ENCODE results near the gene PAFAH2. TPM values are rescaled to one million over a fixed set of nuclear protein-coding genes. Genes with fewer than 3 reads are reported as not detected.

Gene PAFAH2
- total RNA-seq, 3 donors from 2014 or later (not counting 1 experiment from before 2014, with no cell fraction given): 39.0 to 95.1 (median 68.6) TPM

DNA sequence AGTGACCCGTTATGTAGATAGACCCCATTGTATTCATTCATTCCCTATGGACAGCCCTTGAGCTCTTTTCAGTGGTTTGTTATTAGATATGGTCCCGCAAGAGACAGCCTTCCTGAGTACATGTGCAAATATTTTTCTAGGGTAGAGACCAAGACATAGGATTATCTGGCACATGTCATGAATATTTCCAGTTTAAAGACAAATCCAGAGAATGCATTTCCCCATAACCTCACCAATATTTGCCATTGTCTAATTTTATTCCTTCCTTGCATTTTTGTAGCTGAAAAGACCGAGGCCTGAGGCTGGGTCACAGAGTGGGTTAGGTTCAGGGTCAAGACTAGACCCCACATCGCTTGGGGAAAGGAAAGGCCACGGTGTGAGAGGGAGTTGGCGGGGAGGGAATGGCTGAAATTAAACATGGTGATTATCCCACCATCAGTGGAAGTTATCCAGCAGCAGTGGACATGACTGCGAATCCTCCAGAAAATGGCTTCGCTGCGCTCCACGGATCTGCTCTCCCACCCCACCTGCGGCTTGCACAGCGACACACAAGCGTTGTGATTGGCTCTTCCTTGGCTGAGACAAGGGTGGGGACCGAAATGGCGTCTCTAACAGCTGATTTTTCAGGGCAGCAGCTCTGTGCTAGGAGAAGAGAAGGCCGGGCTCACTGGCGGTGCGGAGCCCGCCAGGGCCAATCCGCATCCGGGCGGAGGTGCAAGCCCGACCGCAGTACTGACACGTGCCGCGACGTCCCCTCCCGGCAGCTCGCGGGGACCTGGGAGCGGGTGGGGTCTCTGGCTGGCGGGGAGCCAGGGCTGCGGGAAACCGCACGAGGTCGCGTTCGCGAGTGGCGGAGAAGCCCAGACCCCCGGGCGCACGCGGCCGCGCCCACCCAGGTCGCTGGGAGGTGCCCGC lies 75.5 kb downstream of the PAFAH2 start:
- Mint-ChIP-seq H3K27ac (peak overlapping the region in 1 of 2 donors; percentile 83), H3K36me3 (no peaks in the 10 kb centered on the region), H3K4me1 (peaks cover 30 to 37% of the 10 kb centered on the region in 2 donors), H3K27me3 (ENCODE audit: low read depth in 2 of 2) (no peaks in the 10 kb centered on the region), H3K9me3 (no peaks in the 10 kb centered on the region), H3K4me3 (peak overlapping the region; percentile 88)
- intact Hi-C loops (cut with micrococcal nuclease): no loop called here
- DNase-seq: peak; percentile 41 to 75
- H3K4me3 ChIP-seq (ENCODE audit: low read length): peak overlapping the region; percentile 44
- H3K9me3 ChIP-seq (ENCODE audit: control insufficient read depth, insufficient read depth, low read length): no peaks in the 10 kb centered on the region
- no peak overlapping the region for H3K27ac ChIP-seq (ENCODE audit: low read length)
- peaks cover 31% of the 10 kb centered on the region for H3K4me1 ChIP-seq (ENCODE audit: control insufficient read depth, insufficient read depth, low read length)
- peaks cover 5% of the 10 kb centered on the region for H3K27me3 ChIP-seq (ENCODE audit: control insufficient read depth, insufficient read depth, low read length)
- 10% methylated on average over 48 of the region's 49 CpGs for WGBS (ENCODE audit: insufficient coverage)
- TF ChIP-seq, protein P1, sequence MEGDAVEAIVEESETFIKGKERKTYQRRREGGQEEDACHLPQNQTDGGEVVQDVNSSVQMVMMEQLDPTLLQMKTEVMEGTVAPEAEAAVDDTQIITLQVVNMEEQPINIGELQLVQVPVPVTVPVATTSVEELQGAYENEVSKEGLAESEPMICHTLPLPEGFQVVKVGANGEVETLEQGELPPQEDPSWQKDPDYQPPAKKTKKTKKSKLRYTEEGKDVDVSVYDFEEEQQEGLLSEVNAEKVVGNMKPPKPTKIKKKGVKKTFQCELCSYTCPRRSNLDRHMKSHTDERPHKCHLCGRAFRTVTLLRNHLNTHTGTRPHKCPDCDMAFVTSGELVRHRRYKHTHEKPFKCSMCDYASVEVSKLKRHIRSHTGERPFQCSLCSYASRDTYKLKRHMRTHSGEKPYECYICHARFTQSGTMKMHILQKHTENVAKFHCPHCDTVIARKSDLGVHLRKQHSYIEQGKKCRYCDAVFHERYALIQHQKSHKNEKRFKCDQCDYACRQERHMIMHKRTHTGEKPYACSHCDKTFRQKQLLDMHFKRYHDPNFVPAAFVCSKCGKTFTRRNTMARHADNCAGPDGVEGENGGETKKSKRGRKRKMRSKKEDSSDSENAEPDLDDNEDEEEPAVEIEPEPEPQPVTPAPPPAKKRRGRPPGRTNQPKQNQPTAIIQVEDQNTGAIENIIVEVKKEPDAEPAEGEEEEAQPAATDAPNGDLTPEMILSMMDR (IDR thresholded peaks at IDR 0.05): no peak
- no peaks in the 10 kb centered on the region for H3K36me3 ChIP-seq (ENCODE audit: control insufficient read depth, insufficient read depth, low read length)
- peak; percentile 74 to 79 (median 75) for ATAC-seq

DNA sequence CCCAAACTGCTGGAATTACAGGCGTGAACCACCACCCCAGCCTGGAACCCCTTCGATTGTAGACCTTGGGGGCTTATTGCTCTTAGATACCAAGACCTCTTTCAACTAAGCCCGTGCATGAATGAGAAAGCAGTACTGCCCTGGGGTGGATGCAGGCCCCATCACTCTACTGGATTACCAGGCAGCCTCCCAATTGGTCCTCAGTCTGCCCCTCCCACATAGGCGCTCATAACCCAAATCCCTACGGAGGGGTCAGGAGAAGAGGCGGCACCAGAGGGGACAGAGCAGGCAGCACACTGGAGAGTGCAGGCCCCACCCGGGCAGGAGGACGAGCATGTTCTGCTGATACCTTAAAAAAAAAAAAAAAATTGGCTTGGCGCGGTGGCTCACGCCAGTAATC lies 79.2 kb downstream of the PAFAH2 start:
- 95% methylated on average over 11 of the region's 11 CpGs for WGBS (ENCODE audit: insufficient coverage)
- no peak for DNase-seq
- H3K4me3 Mint-ChIP-seq: no peak overlapping the region
- intact Hi-C loops (cut with micrococcal nuclease): no loop called here
- peaks cover 30% of the 10 kb centered on the region for H3K4me1 ChIP-seq (ENCODE audit: control insufficient read depth, insufficient read depth, low read length)
- H3K27me3 Mint-ChIP-seq (ENCODE audit: low read depth in 2 of 2): no peaks in the 10 kb centered on the region
- H3K9me3 Mint-ChIP-seq: no peaks in the 10 kb centered on the region
- no peaks in the 10 kb centered on the region for H3K36me3 Mint-ChIP-seq
- H3K27me3 ChIP-seq (ENCODE audit: control insufficient read depth, insufficient read depth, low read length): peaks cover 5% of the 10 kb centered on the region
- TF ChIP-seq, protein P1 (IDR thresholded peaks at IDR 0.05): no peak
- H3K4me3 ChIP-seq (ENCODE audit: low read length): no peak overlapping the region
- peaks cover 35 to 46% of the 10 kb centered on the region in 2 donors for H3K4me1 Mint-ChIP-seq
- no peak overlapping the region for H3K27ac ChIP-seq (ENCODE audit: low read length)
- H3K9me3 ChIP-seq (ENCODE audit: control insufficient read depth, insufficient read depth, low read length): no peaks in the 10 kb centered on the region
- H3K36me3 ChIP-seq (ENCODE audit: control insufficient read depth, insufficient read depth, low read length): no peaks in the 10 kb centered on the region
- ATAC-seq: no peak
- H3K27ac Mint-ChIP-seq: no peak overlapping the region

DNA sequence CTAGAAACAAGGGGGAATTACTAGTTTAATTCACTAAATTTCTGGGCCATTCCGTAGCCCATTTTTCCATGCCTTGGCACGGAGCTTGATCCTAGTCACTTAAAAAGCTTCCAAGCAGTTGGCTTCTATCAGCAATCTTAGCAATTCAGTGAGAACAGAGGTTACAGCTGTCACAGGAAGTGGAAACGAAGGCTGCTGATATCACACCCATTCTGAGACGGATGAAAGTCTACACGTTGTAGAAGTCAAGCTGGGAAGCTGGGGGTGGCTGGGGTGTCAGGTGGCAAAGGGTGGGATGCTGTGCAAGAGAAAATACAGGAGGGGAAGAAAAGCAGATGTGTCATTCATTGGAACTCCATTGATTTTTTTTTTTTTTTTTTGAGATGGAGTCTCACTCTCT lies 79.9 kb downstream of the PAFAH2 start:
- intact Hi-C loops (cut with micrococcal nuclease): no loop called here
- H3K4me3 ChIP-seq (ENCODE audit: low read length): no peak overlapping the region
- ATAC-seq: peak; percentile 82 to 84 (median 83)
- peaks cover 2% of the 10 kb centered on the region for H3K27me3 ChIP-seq (ENCODE audit: control insufficient read depth, insufficient read depth, low read length)
- Mint-ChIP-seq H3K27me3 (ENCODE audit: low read depth in 2 of 2) (no peaks in the 10 kb centered on the region), H3K36me3 (no peaks in the 10 kb centered on the region), H3K4me3 (peak overlapping the region; percentile 74), H3K27ac (peak overlapping the region; percentile 30 to 72), H3K9me3 (no peaks in the 10 kb centered on the region), H3K4me1 (peaks cover 30 to 40% of the 10 kb centered on the region in 2 donors)
- no peaks in the 10 kb centered on the region for H3K36me3 ChIP-seq (ENCODE audit: control insufficient read depth, insufficient read depth, low read length)
- TF ChIP-seq, protein P1 (IDR thresholded peaks at IDR 0.05): no peak
- 18% methylated on average over 5 of the region's 5 CpGs for WGBS (ENCODE audit: insufficient coverage)
- no peak overlapping the region for H3K27ac ChIP-seq (ENCODE audit: low read length)
- H3K4me1 ChIP-seq (ENCODE audit: control insufficient read depth, insufficient read depth, low read length): peaks cover 24% of the 10 kb centered on the region
- peak; percentile 29 to 62 for DNase-seq
- no peaks in the 10 kb centered on the region for H3K9me3 ChIP-seq (ENCODE audit: control insufficient read depth, insufficient read depth, low read length)

Data from natural killer cell (primary cell).